AG09309 (cell line): ENCODE results near the gene OSBPL5.

Experiments
- DNase-seq: peaks from one replicate; pipeline ENCODE4 v3.0.0-alpha.2; 2010; ENCODE audit warnings: low read depth
- H3K4me3 ChIP-seq: 2 replicates; pipeline ENCODE4 v1.5.1; 2011; ENCODE audit warnings: mild to moderate bottlenecking, low read depth, low read length, moderate library complexity; ENCODE audit not compliant: control insufficient read depth
- TF ChIP-seq, protein P1 (sequence below): IDR thresholded peaks from 2 replicates; pipeline ENCODE4 v1.5.1; 2011; ENCODE audit warnings: mild to moderate bottlenecking, low read depth, low read length, inconsistent platforms; ENCODE audit not compliant: insufficient read depth, control insufficient read depth; ENCODE audit errors: missing control alignments

Gene OSBPL5

DNA sequence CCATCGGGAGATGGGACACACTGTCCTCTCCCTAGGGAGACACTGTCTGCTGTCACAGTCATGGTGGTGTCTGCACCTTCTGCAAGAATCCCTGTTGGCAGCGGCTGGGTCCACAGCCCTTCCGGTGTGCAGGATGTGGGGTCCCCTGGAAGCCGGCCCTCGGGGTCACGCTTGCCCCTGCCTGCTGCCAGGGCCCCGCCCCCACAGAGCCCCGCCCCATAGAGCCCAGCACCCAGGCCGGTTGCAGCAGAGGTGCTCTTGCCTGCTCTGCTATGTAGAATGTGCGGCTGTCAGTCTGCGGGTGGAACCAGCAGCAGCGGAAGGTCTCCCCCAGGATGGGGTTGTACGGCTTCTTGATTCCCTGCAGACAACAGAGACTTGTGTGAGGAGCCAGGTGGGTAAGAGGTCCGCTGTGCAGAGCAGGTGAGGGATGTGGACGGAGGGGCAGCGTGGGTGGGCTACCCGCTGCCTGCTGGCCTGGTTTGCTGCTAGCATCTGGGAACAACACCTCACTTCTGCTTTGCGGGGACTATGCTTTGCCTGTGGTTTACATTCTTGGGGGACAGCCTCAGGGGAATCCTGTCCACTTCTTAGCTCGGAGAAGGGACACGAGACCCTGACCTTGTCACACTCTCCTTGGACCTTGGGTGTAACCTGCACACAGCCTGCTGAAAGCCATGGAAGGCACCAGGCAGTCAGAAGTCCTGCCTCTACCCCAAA is 63.0 kb downstream of the OSBPL5 start:
- DNase-seq, result no peak
- TF ChIP-seq, protein P1, sequence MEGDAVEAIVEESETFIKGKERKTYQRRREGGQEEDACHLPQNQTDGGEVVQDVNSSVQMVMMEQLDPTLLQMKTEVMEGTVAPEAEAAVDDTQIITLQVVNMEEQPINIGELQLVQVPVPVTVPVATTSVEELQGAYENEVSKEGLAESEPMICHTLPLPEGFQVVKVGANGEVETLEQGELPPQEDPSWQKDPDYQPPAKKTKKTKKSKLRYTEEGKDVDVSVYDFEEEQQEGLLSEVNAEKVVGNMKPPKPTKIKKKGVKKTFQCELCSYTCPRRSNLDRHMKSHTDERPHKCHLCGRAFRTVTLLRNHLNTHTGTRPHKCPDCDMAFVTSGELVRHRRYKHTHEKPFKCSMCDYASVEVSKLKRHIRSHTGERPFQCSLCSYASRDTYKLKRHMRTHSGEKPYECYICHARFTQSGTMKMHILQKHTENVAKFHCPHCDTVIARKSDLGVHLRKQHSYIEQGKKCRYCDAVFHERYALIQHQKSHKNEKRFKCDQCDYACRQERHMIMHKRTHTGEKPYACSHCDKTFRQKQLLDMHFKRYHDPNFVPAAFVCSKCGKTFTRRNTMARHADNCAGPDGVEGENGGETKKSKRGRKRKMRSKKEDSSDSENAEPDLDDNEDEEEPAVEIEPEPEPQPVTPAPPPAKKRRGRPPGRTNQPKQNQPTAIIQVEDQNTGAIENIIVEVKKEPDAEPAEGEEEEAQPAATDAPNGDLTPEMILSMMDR, result no peak
- no peak overlapping the region for H3K4me3 ChIP-seq

DNA sequence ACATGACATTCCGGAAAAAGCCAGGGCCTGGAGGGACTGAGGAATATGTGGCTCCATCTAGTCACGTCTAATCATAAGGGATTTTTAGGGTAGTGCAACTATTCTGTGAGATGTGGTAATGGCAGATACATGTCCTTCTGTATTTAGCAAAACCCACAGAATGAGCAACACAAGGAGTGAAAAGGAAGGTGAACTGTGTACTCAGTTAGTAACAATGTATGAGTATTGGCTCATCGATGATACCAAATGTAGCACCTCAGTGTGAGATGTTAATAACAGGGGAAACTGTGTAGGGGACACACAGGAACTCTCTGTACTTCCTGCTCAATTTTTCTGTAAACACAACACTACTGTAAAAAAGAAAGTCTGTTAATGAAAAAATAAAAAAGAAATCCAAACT is 65.9 kb downstream of the OSBPL5 start:
- TF ChIP-seq, protein P1, result no peak
- no peak for DNase-seq

DNA sequence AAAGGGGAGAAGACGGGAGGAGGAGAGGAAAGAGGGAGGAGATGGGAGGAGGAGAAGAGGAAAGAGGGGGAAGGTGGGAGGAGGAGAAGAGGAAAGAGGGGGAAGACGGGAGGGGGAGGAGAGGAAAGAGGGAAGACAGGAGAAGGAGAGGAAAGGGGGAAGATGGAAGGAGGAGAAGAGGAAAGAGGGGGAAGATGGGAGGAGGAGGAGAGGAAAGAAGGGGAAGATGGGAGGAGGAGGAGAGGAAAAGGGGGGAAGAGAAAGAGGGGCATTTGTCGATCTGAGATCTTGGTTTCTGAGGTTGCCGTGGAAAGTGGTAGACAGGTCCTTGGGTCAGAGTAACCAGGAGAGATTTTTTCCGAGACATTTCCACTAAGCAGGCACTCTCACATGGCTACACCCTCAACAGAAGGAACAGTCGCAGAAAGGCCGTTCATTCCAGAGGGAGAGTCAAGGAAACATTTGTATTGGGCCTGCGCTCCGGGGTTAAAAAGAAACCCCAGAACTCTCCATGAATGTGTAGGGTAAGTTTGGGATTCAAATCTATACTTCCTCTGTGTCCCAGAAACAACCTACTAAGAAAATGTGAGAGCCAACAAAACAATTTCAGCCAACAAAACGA is 68.1 kb downstream of the OSBPL5 start:
- no peak for DNase-seq
- TF ChIP-seq, protein P1, result no peak
- H3K4me3 ChIP-seq, result no peak overlapping the region

More for the DNA sequence above, 65.9 kb downstream of the OSBPL5 start:
- H3K4me3 ChIP-seq, result no peak overlapping the region

DNA sequence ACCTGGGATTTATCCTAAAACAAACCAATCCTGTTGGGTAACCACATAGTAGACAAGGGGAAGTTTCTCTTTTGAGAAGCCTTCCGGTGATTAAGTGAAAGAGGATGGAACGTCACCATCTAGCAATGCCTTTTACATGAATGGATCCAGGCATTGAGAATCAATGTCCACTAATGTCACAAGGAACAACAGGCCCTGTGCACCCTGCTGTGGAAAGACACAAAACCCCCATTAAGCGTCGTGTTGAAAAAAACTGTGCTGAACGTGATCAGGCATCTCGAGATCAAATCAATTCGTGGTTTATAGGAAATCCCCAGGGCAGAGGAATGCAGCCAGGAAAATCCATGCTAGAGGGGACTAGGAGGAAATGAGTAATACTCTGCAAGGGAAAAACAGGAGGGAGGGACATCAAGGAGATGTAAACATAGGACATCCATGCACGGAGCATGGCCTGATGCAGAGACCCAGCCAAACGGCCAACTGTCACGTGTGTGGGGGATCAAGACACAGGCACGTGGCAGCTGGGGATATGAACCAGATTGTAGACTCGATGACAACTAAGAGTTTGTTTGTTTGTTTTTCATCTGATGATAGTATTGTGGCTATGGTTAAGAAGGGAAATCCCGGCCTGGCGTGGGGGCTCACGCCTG is 69.3 kb downstream of the OSBPL5 start:
- TF ChIP-seq, protein P1, result no peak
- no peak overlapping the region for H3K4me3 ChIP-seq
- peak; percentile 25 for DNase-seq

DNA sequence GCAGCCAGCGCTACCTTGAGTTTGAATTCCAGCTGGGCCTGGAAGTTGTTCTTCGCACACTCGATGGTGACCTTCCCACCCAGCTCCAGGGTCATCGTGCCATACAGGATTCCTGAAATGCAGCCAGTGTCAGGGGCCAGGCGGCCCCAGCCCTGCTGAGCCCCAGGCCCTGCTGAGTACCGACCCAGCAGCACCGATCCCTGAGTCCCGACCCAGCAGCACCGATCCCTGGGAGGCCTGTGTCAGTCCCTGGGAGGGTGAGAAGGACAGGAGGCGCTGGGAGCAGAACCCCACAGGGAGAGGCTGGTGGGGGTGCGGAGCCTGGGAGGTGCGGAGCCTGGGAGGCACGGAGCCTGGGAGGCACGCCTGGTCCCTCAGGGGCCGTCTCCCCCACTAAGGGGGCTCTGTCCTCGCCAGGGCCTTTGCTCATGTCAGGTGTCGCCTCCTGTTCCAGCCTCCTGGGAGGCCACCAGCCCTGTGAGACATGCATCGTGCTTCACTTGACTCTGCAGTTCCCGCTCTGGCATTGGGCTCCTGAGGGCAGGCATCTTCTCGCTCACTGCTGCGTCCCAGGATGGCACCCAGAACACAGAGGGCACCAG is 70.8 kb downstream of the OSBPL5 start:
- no peak overlapping the region for H3K4me3 ChIP-seq
- no peak for DNase-seq
- TF ChIP-seq, protein P1, result no peak

DNA sequence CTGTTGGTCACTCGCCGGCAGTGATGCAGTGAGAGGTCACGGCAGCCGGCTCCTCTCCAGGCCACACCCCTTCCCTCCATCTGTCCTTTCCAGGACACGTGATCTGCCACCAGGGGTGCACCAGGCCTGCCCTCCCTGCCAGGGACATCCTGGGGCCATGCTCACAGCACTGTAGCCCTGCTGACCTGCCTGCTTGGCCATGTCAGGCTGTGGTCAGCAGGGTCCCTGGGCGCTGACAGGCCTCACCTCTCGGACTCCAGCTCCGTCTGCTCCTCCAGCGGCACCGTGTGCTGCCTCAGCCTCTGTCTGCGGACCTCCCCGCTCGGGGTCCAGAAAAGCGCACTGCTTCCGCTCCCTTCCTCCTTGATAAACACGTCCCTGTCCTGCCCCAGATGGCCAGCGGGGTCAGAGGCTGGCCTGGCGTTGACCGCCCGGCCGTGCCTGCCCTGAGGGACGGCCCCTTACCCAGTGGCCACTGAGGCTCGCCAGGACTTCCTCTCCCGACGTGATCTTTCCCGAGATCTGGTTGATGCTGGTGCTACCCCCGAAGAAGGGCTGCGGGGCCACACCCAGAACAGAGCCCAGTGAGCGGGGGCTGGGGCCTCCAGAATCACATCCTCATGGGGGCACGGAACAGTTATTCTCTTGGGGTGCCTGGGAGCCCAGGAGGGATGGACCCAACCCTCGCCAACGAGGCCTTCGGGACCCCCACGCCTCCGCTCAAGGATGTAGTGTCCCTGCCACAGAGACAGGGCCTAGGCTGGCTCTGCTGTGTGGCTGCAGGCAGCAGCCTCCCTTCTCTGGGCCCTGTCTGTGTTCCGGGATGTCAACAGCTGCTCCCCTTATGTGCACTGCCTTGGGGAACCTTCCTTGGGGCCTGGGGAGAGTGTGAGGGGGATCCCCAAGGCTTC is 71.6 kb downstream of the OSBPL5 start:
- DNase-seq, result no peak
- no peak overlapping the region for H3K4me3 ChIP-seq
- TF ChIP-seq, protein P1, result no peak
